GM18526 (cell line): Measurements from ENCODE around the gene RTN4RL1.

Experiments
- POLR2A ChIP-seq: IDR thresholded peaks from 3 replicates; pipeline ENCODE4 v1.6.1; 2011; ENCODE audit not compliant: insufficient read length; ENCODE audit errors: extremely low read depth

RTN4RL1 gene

DNA sequence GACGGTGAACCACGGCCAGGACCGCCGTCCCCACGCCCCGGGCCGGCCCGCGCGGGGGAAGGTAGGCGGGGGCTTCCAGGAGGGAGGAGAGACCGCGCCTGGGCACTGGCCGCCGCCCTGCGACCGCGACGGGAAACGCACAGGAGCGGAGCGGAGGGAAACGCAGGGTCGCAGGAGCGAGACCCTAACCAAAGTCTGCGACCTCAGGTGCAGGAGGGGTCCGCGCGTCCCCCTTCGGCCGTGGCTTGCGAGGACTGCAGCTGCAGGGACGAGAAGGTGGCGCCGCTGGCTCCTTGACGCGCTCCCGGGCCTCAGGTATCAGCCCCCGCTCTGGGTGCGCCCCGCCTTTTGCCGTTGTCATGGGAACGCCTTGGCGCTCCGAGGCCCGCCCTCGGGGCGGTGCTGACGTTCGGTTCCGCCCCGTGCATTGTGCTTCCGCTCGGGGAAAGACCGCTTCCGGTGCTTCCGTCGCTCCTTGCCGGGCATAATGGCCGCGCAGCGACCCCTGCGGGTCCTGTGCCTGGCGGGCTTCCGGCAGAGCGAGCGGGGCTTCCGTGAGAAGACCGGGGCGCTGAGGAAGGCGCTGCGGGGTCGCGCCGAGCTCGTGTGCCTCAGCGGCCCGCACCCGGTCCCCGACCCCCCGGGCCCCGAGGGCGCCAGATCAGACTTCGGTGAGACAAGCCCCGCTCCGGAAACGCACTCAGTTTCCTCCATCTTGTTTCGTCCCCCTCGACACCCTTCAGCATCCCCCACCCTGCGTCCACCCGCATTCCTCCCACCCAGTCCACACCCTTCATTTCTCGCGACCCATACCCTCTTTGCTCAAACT is 16.6 kb upstream of the RTN4RL1 start, which contains the start of gene OVCA2:
TSS of gene OVCA2 (plus strand) at position 462 of the 829 bp plus-strand sequence. CDS start at position 488, 26 bp downstream.
- peak; percentile 82 for TF ChIP-seq POLR2A

DNA sequence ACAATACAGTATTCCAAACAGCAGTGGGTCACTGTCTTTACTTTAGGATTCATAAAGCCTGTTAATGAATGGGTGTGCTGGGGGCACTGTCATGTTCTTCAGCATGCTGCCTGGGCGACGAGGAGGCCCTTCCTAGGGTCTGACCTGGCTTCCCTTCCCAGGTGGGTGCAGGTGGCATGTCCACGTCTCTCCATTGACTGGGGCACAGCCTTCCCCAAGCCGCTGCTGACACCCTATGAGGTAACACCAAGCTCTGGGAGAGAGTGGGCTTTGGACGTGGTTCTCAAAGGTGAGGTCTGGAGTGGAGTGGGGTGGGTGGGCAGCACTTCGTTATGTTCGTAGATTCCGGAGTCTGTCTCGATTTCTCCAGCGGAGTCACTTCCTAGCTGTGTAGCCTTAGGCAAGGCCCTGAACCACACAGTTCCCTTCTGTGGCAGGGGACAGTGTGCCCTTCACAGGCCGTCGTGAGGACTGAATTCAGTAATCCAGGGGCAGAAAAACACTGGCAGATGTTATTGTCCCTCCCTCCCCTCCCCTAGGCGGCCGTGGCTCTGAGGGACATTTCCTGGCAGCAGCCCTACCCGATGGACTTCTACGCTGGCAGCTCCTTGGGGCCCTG is 15.9 kb upstream of the RTN4RL1 start:
- no peak for TF ChIP-seq POLR2A

- TF ChIP-seq POLR2A, result no peak
These were observed 15.2 kb upstream of the RTN4RL1 start for GRCh38 chr17:2040219-2040827.

DNA sequence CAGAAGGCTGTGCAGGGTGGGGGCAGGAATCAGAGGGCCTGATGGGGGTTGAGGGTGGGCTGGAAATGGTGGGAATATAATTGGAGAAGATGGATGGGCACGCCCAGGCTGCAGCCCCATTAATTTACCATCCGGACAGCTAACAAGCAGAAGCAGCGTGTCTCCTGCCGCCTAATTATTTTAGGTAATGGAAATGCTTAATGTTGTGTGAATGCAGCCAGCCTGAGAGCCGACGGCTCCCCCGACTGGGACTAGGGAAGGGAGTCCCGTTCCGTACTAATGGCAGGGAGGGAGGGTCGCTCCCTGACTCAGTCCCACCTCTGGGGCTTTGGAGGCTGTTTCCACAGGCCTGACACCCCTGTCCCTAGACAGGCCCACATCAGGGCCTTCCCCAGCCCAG is 12.0 kb upstream of the RTN4RL1 start:
- no peak for TF ChIP-seq POLR2A

GRCh38 chr17:2035541-2036488 is 10.7 kb upstream of the RTN4RL1 start:
- TF ChIP-seq POLR2A, result no peak

DNA sequence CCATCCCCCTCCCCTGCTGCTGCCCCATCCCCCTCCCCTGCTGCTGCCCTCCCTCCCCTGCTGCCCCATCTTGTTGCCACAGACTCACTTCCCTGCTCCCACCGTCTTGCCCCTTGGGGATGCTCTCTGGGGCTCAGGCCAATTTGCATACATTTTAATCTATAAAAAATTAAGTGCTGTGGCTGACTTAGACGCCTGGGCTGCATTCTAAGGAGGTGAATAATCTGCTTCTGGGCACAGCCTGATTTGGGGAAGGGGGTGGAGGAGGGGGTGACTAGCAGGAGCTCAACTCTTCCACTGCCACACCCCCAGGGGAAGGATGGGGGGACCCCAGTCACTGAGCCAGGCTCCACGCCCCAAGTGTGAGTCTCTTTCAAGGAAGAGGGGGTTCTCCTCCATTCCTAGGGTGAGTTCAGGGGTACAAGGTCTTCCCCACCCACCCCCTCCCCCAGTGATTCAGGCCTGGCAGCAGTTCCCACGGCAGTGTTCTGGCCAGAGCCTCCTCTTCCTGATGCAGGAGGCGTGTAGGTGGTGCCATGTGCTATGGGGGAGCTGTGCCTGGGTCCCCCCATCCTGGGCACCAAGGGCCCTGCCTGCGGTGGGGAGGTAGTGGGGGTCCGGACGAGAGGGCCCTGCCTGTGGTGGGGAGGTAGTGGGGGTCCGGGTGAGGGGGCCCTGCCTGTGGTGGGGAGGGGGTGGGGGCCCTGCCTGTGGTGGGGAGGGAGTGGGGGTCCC is 9.8 kb upstream of the RTN4RL1 start:
- no peak for TF ChIP-seq POLR2A

DNA sequence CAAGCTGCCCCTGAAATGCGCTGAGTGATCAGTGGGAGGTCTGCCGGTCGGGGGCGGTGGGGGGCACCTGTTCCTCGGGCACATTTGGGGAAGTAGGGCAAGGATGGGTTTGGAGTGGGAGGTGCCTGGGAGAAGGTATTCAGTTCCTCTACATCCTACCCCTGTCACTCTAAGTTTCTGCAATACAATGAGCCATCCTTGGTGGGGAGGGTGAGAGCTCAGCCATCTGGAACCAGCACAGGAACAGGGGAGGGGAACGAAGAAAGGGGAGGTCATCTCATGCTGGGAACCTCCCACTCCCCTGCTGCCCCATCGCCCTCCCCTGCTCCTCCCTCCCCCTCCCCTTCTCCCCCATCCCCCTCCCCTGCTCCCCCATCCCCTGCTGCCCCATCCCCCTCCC is 9.0 kb upstream of the RTN4RL1 start:
- TF ChIP-seq POLR2A, result no peak

- TF ChIP-seq POLR2A, result no peak
These were observed 8.0 kb upstream of the RTN4RL1 start for GRCh38 chr17:2033153-2033552.

DNA sequence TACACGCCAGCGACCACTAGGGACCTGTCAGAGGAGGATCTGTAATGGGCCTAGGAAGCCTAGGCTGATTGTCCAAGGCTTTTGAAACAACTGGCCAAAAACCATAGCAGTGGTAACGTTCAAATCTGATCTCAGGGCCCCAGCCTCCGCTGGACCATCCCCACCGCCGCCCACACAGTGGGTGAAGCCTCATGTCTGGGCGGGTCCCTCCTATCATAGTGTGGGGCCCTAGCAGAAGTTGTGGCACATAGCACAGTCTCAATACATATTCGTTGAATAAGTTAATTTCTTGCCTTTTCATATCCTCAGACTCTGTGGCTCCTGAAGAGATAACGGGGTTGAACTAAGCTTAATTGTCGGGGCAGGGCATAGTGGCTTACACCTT is 5.6 kb upstream of the RTN4RL1 start:
- no peak for TF ChIP-seq POLR2A

GRCh38 chr17:2029911-2030778 is 5.0 kb upstream of the RTN4RL1 start, which contains the start of gene DPH1:
Gene DPH1, plus strand, starts transcription at chr17:2030153. Its CDS starts 17 bp downstream, at chr17:2030170.
- TF ChIP-seq POLR2A, result peak; percentile 66

- no peak for TF ChIP-seq POLR2A
These were observed 3.6 kb upstream of the RTN4RL1 start for GRCh38 chr17:2028737-2029136.

- no peak for TF ChIP-seq POLR2A
These were observed 3.1 kb upstream of the RTN4RL1 start for GRCh38 chr17:2028234-2028614.

GRCh38 chr17:2027528-2028233 is 2.5 kb upstream of the RTN4RL1 start:
- TF ChIP-seq POLR2A, result no peak
